ENCODE measurements around the gene GABRA4.

Gene GABRA4

DNA sequence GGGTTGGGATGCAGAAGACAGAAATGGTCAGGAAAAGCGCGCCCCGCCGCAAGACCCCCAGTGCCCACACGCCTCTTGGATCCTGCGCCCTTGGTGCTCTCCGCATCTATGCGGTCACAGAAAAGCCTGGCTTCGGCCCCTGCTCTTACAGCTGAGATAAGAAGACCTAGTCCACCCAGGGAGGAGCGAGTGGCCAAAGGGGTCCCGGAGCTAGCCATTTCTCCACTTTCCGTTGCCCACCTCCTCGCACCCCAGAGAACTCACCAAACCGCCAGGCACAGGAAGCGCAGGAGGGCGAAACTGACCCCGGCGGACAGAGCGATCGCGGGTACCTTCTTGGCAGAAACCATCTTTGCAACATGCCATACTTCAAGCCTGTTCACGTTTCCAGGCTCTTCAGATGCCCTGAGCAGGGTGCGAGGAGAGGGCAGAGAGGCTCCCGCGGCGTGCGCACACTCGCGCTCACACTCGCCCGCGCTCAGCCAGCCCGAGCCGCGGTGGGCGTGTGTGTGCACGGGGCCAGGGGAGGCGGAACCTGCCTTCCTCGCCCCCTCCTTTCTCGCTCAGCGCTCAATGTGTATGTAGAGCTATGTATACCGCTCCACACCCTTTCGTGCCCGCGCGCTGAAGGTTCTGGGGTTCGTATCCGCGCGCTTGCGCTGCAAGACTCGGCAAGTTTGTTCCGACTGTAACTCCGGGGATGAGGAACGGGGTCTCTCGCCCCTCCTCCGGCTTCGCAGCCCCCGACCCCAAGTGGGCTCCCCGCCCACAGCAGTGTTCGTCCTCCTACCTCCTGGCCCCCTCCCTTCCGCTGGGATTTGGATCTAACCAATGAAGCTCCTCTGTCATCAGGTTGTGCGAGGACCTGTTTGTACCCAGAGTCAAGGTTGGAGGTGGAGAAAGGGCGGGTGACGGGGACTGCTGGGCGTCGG lies at the start of gene GABRA4:
Gene GABRA4, minus strand, starts transcription at position 507 of the 932 bp plus-strand sequence. Its CDS starts 157 bp downstream, at position 350.
- DNase-seq (ENCODE audit: low read depth), result no peak

DNA sequence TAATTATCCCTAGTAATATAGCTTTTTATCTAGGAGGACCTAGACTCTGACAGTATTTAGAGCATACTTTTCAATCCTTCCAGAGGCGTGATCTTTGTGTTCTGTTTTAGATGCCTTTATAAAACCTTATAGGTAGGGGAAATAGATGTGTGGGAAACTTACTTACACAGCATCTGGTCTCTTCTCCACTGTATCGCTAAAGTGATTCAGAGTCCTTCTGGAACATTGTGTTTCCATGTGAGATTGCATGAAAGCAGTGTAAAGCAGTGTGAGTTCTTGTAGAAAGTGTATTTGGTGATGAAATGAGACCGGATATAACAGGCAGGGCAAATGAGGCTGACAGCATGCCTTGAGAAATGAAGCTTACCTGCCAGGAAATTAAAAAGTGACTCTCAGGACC lies 47.4 kb upstream of the GABRA4 start:
- DNase-seq (ENCODE audit: low read depth), result no peak

DNA sequence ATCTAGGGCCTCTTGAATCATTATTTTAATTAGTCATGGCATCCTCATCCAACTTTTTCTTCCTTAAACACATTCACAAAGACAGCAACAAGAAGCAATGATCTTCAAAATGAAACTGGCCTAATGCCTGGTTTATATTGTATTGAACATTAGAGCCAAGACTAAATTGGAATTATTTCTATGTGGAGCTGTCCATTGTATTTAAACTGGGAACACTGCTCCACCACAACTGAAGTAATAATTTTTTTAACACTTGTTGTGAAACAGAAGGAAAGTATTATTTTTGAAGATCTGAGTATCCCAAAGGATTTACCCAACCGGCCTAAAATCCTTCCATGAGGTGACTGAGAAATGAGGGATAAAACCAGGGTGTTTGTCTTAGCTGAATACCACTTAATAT lies 44.9 kb upstream of the GABRA4 start:
- DNase-seq (ENCODE audit: low read depth), result no peak

DNA sequence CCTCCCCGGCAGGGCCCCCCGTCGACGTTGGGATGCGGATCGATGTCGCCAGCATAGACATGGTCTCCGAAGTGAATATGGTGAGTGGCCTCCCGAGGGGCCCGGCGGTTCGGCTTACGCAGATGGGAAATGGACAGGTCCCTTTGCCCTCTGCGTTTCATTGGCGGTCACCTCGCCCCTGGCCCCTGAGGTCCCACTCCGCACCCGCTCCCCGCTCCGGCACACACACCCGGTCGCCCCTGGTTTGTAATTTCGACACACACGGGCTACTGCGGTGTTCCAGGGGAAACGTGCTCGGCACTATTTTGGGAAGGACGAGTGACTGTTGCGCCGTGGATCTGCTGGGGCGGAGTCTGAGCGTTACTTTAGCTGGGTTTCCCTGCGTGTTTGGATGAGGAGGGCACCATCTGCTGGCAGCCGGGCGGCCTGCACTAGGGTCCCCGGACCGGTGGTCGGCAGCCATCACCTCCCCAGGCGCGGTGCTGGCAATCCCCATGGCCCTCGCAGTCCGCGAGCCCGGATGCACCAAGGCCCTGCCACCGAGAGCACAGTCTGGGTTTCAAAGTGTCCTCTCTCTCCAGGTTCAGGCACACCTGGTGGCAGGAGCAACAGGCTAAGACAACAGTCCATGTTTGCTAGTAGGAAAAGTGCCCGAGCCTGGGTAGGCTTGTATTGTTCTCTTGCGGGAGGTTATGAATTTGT lies 39.2 kb upstream of the GABRA4 start:
- DNase-seq (ENCODE audit: low read depth), result peak; percentile 17

DNA sequence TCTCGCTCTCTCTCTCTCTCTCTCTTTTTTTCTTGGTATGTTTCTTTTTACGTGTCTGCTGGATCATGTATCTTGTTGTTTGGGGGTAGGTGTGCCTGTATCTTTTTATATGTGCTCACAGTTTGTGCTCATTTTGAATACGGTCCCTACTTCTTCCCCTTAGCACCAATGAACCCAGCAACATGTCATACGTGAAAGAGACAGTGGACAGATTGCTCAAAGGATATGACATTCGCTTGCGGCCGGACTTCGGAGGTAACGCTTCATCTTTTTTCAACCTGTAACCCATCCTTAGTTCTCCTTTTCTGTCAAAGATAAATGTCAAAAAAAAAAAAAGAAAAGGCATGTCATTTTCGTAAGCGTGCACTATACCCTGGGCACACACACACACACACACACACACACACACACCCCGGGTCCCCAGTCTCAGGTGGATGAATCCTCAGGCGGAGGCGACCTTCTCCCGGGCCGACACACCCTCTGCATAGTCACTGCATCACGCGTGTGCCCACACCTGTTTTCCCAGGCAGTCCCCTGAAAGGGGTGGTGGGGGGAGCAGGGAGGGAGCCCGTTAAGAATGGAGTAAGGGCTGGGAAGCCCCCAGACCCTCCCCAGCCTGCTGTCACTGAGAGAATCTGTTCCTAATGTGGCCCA lies 38.5 kb upstream of the GABRA4 start:
- no peak for DNase-seq (ENCODE audit: low read depth)

DNA sequence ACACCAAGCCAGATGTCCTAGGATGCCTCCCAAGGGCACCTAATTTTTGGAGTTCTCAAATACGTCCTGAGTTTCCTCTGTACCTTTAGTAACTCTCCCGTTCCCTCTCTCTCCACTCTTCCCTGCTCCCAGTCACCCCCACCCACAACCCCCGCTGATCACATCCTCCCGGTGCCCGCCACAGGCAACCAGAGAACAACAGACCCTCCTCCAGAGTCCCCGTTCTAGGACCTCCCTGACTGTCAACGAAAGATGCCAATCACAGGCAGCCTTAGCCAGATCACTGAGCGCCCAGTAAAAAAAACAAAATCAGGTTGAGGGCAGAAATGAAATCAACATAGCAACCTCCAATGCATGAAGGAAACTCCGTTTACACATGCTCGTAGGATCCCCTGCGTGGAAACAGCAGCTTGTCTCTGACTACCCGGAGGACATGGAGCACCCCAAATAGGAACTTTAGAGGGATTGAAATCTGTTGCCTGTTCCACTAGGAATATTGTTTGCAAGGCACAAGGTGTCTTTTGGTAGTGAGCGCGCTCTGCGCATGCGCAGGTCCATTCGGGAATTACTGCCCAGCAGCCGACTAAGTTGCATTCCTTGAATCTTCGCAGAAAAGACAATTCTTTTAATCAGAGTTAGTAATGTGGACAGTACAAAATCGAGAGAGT lies 37.8 kb upstream of the GABRA4 start, which contains the start of gene GABRB1:
Gene GABRB1, plus strand, starts transcription at position 557 of the 668 bp plus-strand sequence.
- DNase-seq (ENCODE audit: low read depth), result peak; percentile 22

DNA sequence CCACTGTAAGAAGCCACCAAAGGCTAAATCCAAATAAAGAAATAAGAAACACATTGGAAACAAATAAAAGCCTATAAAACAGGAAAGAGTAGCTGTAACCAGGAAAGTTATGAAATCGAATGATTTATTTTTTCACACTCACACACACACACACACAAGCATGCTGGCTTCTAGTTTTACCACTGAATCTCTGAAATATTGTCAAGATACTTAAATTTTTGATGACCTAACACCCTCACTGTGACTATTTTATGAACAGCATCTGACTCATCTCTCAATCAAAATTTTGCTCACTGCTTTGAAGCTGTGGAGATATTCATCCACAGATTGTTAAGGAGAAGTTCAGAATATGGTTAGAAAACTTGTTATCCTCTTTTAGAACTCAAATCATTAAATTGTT lies 24.1 kb upstream of the GABRA4 start:
- no peak for DNase-seq (ENCODE audit: low read depth)

DNA sequence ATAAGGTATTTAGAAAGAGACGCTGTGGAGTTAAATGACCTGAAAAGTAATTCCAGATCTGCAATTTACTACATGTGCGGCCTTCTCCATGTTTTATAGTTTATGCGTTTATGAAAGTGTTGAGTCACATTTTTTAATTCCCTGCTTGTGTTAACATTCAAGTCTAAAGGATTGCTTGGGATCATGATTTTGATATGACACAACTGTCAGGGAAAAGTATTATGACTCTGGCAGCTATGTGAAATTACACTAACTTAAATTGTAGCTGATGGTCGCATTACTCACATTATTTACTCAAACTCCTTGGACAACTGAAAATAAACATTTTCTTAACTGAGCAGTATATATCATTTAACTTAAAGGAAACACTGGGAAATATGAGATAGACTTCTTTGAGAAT lies 23.7 kb upstream of the GABRA4 start:
- no peak for DNase-seq (ENCODE audit: low read depth)

DNA sequence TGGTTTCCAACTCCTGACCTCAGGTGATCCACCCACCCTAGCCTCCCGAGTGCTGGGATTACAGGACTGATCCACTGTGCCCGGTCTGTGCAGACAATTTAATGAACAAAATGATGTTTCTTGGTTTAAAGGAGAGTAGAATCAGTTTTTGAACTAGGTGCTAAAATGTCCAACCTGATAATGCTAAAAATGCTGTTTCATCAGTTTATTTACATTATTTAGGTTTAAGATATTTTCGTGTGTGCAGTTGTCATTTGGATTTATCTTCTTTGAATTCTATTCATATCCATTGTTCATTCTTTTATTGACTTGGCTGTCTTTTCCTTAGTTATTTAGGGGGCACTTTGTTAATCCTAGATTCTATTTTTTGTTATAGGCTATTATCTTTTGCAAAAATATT lies 20.0 kb upstream of the GABRA4 start:
- no peak for DNase-seq (ENCODE audit: low read depth)

DNA sequence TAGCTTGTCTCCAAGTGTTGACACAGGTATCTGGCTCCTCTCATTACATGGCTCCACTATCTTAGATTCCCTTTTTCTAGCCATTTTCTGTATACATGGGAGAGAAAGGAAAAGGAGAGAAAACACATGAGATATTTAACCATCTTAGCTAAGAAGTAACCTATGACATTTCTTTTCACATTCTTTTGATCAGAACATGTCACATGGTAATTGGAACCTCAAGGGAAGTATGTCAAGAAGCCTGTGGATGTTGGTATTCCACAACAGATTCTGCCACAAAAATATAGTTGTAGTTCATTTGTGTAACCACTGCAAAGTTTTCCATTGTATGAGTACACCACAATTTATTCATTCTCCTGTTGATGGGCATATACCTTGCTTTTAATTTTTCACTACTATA lies 19.3 kb upstream of the GABRA4 start:
- no peak for DNase-seq (ENCODE audit: low read depth)

DNA sequence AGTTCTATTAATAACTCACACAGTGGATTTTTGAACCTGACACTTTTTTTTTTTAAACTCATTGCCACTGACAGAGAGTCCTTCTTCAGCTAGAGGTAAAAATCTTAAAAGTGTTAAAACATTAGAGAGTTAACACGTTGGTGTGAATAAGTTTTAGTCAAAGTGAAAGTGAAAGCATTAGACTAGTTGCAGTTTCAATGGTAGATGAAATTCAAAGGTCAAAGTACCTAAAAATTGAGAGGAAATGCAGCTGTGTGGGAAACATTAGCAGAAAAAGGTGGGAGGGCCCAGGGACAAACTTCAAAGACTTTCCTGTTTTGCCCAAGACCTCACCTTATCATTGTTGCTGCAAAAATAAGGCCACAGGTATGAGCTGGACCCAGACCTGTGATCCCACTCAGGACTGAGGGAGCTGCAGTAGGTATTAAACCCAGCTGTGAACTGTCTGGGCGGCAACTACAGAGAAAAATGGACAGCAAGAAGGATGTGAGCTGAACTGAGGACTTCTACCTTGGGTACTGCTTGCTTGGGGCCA lies 17.6 kb upstream of the GABRA4 start:
- DNase-seq (ENCODE audit: low read depth), result no peak

DNA sequence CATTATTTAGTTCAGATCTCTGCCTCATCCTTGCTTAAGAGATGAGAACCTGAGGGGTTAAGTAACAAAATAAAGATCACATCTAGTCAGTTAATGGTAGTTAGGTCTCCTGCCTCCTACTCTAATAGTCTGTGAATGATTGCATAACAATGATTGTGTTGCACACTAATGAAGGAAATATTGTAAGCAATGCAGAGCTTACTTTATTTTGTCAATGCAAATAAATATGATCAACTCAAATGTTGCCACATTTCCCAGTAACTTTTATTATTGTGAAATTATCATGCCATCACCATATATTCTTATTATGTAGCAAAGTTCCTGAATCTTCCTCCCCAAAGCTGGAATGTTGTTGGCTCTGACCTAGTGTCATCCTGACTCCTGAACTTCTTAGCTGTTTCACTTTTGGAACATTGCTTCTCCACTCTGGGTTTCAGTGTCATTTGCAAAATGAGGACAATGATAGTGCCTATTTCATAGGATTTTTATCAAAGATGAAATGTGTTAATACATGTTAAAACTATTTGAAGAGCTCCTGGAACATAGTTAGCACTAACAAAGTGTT lies 17.0 kb upstream of the GABRA4 start:
- DNase-seq (ENCODE audit: low read depth), result no peak

DNA sequence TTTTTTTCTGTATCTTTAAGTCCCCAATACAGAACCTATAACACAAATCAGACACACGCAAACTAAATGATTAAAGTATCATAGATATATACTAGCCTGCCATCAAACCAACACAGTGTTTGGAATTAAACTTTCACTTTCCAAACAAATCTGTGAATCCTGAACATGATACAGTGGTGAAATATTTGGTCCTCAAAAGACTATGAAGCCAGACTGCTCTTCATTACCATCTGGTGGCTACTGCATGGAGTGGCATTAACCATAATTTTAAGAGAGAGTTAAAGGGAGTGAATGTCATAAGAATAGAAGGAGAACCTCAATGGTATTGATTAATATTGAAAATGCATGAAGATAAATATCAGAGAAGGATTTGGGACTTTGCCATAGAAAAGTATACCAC lies 9.2 kb upstream of the GABRA4 start:
- no peak for DNase-seq (ENCODE audit: low read depth)

DNA sequence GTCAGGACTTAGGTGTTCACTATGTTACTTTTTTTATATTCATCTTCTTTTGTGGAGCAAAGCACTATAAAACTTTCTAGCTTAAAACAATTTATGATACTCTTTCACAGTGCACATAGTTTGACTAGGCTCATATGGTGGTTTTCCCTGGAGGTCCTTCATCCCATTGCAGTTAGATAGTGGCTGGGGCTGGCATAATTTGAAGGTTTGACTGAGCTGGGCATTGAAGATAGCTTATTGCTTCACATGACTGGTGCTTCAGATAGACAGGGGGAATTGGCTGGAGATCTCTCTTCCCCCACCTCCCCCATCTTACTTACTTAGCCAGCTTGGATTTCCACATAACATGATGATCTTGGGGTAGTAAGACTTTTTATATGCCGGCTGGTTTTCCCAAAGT lies 7.0 kb upstream of the GABRA4 start:
- no peak for DNase-seq (ENCODE audit: low read depth)

DNA sequence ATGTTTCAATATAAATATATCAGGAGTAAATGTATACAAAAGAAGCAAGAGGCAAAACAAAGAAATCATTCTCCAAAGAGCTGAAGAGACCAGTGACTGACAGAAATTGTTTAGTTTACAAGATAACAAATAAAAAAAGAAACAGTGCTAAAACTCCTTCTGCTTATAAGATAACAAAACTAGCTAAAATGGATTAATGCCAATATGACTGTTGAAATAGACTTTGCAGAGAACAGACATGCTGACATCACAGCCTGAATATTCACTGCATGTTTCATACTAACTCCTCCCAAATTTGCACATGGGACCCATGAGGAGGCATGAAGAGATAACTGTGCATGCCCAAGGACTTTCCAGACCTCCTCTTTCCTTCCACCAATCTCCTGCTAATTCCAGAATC lies 6.2 kb upstream of the GABRA4 start:
- DNase-seq (ENCODE audit: low read depth), result no peak

DNA sequence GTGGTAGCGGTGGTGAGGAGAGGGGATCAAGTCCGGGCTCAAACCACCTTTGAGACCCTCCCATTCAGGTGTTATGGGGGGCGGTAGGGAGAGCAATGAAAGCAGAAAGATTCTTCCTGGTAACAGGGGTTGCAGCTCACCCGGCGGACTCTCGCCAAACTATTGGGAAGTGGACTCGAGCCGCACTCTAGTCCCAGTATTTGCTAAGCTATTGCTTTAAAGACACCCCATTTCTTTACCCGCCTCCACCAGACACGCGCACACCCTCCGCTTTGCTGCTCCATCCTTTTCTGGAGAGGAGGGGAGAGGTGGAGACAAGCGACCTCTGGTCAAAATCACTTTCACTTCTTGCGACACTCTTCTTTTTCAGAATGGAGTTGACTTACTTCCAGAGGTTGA lies 625 bp upstream of the GABRA4 start:
- no peak for DNase-seq (ENCODE audit: low read depth)

DNA sequence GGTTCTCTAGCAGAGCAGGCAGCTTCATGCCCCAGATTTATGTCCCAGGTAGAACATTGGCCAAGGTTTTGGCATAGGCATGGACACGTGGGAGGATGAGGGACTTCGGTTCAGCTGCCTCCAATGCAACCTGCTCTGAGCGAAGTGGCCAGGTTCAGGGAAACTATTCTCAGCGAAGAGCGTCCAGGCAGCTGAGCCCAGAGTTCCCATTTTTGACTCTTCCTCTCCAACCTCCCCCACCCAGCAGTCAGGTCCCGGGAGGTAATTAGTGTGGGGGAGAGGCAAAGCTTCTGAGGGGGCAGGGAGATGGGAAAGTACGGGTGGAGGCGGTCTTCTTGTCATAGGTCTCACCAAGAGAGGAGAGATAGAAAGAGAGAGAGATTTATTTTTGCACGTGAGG lies 1.0 kb downstream of the GABRA4 start:
- no peak for DNase-seq (ENCODE audit: low read depth)

DNA sequence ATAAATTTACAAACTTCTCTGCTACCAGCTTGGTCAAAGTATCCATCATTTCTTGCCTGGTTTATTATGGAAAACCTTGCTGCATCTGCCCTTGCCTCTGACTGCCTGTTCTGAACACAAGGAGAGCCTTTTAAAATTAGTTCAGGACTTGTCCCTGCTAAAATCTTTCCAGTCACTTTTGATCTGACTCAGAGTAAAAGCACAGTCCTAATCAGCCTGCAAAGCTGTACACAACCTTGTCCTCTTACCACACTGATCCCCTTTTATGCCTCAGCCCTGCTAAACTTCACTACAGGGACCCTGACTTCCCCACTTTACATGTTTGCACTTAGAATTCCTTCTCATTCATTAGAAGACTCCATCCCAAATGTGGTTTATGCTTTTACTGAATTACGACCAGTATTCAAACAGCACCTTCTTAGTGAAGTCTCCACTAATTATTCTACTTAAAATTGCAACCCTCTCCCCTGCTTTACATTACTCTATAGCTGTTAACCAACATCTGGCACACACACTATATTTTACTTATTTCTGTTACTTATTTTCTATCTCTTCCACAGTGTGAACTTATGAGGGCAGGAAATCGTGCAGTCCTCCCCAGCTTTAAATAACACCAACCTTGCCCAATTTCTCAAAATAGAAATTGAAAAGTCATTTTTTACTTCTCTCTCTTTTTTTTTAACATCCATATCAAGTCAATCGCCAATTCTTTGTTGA lies 6.3 kb downstream of the GABRA4 start:
- no peak for DNase-seq (ENCODE audit: low read depth)

DNA sequence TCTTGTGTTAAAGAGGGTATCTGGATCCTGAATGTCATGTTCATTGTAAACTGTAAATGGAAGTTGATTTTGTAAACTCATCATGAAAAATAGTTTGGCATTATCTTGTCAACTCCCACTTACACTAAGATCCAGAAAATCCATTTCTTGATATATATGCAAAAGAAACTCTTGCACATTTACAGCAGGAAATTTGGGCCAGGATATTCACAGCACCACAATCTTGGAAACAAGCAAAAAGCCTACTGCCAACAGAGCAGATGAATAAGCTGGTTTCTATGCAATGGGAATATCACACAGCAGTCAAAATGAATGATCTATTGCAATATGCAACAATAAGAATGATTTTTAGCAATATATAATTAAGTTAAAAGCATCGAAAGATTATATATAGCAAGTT lies 8.6 kb downstream of the GABRA4 start:
- DNase-seq (ENCODE audit: low read depth), result no peak

DNA sequence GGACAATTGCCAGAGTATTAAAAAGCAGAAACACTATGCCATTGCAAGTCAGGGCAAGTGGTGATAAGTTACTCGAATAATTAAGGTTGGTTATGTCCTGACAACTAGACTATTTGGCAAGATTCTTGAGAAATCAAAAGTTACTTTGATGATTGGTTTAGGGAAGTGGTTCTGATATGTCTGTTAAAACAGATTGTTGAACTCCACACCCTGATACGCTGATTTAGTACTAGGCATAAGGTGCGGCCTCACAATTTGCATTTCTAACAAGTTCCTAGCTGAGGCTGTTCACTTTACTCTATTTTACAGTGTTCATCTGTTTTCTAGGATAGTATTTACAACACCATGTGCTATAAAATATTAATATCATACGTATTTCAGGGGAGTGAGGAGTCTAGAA lies 12.5 kb downstream of the GABRA4 start:
- DNase-seq (ENCODE audit: low read depth), result no peak

DNA sequence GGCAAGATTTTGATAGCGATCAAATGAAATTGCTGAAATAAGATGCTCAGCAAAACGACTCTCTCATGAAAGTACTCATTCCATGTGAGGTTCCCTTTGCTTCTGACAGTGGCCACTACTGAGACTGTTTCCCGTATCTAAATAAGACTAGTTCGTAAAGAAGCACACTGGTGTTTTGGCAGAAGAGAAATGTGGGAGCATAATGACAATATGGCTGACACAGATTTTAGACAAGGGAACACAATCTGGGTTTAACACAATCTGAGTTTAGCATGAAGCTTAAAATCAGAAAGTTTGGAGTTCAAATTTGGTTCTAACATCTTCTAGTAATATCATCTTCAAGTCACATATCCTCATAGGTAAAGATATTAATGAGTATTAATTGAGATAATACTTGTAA lies 13.7 kb downstream of the GABRA4 start:
- DNase-seq (ENCODE audit: low read depth), result no peak
